ENCODE measurements around the gene CNTN4. TPM values are rescaled to one million over a fixed set of nuclear protein-coding genes. Genes with fewer than 3 reads are reported as not detected.

The CNTN4 gene
- total and polyA plus RNA-seq, 2 experiments from 2014 or later = 0.91 to 4.0 TPM

DNA sequence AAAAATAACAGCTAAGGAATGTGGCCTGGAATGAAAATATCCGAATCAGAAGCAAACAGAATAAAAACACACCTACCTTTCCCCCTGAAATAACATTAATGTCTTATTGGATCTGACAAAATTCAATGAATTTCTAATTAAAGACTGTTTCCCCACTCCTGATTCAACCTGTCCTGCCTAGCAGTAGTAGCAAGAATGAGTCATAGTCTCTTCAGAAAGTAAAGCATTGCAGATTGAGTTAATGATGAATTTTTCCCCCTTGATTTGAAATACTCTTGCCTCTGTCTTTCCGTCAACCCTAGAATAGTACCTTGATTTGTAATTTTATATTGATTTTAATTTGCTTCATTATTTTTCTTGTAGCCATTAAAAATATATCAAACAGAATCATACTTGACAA, 212.4 kb downstream of the CNTN4 start (continued):
- TF ChIP-seq ZNF462 (CRISPR knock-in tag; IDR thresholded peaks at IDR 0.05) = no peak
- TF ChIP-seq JUNB (IDR thresholded peaks at IDR 0.05; ENCODE audit: unreplicated experiment) = no peak

DNA sequence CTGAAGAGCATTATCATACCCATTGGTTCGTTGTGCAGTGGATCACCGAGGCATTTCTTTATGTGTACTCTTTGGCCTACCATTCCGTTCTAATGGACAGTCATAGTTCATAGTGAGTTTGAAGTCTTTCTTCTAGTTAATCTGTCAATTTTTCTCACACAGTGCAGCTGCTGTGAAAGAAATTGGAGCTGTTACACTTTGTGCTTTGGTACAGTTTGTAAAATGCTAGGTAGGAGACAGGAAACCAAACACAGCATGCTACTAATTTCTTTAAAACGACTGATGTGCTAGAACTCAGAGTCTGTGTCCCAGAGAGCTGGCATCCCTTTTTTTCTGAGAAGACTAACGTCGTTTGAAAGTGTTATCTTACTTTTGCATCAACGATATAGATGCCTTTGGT, 218.9 kb downstream of the CNTN4 start:
- no peak for ATAC-seq
- H3K4me3 Mint-ChIP-seq = no peak overlapping the region
- H3K36me3 Mint-ChIP-seq (ENCODE audit: low read depth) = peaks cover 11% of the 10 kb centered on the region; the same call in 2 of the 3 replicates
- no peaks in the 10 kb centered on the region for H3K27me3 ChIP-seq (ENCODE audit: insufficient read depth)
- no peaks in the 10 kb centered on the region for H3K79me2 ChIP-seq (replicated peaks; ENCODE audit: insufficient read depth)
- no peaks in the 10 kb centered on the region for H3F3A ChIP-seq (replicated peaks; ENCODE audit: low read depth)
- no peak overlapping the region for H3K4me2 ChIP-seq
- H3K36me3 ChIP-seq (ENCODE audit: insufficient read depth) = no peaks in the 10 kb centered on the region
- no peaks in the 10 kb centered on the region for H3K4me1 ChIP-seq (ENCODE audit: insufficient read depth)
- no peak overlapping the region for H2AFZ ChIP-seq
- no peaks in the 10 kb centered on the region for H3K9me2 ChIP-seq (ENCODE audit: insufficient read depth)
- no peaks in the 10 kb centered on the region for H3K4me1 Mint-ChIP-seq
- no peak for DNase-seq (ENCODE audit: low spot score)
- no peak overlapping the region for H3K27ac Mint-ChIP-seq
- peaks cover 85% of the 10 kb centered on the region for H3K9me3 Mint-ChIP-seq
- no peaks in the 10 kb centered on the region for H4K20me1 ChIP-seq (replicated peaks; ENCODE audit: insufficient read depth)
- no peak overlapping the region for H3K27ac ChIP-seq (ENCODE audit: low read depth)
- H3K27me3 Mint-ChIP-seq (ENCODE audit: insufficient read depth, low read depth, poor library complexity) = no peaks in the 10 kb centered on the region
- no peak overlapping the region for H3K4me3 ChIP-seq
- TF ChIP-seq ZNF114 (CRISPR knock-in tag; IDR thresholded peaks at IDR 0.05) (no peak), POLR2AphosphoS5 (IDR thresholded peaks at IDR 0.05; ENCODE audit: low read depth) (no peak), CTCF (conservative IDR thresholded peaks at IDR 0.05; ENCODE audit: low read depth in 2 of 2) (no peak), ZNF331 (CRISPR knock-in tag; IDR thresholded peaks at IDR 0.05; ENCODE audit: low read depth) (no peak), EZH2 (IDR thresholded peaks at IDR 0.05; ENCODE audit: low read depth, unreplicated experiment) (no peak), STAT1 (IDR thresholded peaks at IDR 0.05; ENCODE audit: unreplicated experiment) (no peak), REST (IDR thresholded peaks at IDR 0.05; ENCODE audit: unreplicated experiment) (no peak)
- TF ChIP-seq, protein P1, sequence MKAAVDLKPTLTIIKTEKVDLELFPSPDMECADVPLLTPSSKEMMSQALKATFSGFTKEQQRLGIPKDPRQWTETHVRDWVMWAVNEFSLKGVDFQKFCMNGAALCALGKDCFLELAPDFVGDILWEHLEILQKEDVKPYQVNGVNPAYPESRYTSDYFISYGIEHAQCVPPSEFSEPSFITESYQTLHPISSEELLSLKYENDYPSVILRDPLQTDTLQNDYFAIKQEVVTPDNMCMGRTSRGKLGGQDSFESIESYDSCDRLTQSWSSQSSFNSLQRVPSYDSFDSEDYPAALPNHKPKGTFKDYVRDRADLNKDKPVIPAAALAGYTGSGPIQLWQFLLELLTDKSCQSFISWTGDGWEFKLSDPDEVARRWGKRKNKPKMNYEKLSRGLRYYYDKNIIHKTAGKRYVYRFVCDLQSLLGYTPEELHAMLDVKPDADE (IDR thresholded peaks at IDR 0.05) = no peak

All from GM23338 (cell line).